Coronary artery (tissue), 2 donors: ENCODE data around the gene APOBEC2.

Source experiments
- DNase-seq: peaks from one replicate; pipeline ENCODE4 v3.0.0-alpha.2; 2017; ENCODE audit warnings: low spot score
- H3K27ac ChIP-seq, 2 donors: fragments of 200-600 bp; sonication (generic); one replicate each; pipeline ENCODE4 v1.5.1; 2016 to 2019
- H3K4me3 ChIP-seq: fragments of 200-600 bp; sonication (generic); 2 replicates; pipeline ENCODE4 v1.5.1; 2016; ENCODE audit warnings: mild to moderate bottlenecking, moderate library complexity
- TF ChIP-seq, protein P1 (sequence below): fragments of 200-600 bp; sonication (generic); IDR thresholded peaks from one replicate; pipeline ENCODE4 v1.5.1; 2019; ENCODE audit warnings: antibody characterized with exemption

Gene APOBEC2

DNA sequence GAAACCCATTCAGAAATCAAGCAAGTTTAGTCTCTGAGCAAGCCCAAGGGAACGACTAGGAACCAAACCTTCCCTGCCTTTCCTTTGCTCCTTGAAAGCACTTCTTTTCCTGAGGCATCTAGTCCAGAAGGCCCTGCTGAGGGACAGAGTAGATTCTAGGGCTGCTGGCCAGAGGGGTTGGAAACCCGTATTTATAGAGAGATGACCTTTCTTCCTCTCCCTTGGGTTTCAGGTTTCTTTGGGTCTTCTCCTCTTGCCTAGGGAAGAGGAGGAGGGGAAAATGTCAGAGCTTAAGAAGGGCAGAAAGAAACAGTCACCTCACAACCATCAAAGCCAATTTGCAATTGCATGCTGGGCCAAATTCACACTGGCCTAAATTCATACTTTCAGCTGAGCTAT lies 5.8 kb downstream of the APOBEC2 start:
- H3K27ac ChIP-seq: no peak overlapping the region
- TF ChIP-seq, protein P1, sequence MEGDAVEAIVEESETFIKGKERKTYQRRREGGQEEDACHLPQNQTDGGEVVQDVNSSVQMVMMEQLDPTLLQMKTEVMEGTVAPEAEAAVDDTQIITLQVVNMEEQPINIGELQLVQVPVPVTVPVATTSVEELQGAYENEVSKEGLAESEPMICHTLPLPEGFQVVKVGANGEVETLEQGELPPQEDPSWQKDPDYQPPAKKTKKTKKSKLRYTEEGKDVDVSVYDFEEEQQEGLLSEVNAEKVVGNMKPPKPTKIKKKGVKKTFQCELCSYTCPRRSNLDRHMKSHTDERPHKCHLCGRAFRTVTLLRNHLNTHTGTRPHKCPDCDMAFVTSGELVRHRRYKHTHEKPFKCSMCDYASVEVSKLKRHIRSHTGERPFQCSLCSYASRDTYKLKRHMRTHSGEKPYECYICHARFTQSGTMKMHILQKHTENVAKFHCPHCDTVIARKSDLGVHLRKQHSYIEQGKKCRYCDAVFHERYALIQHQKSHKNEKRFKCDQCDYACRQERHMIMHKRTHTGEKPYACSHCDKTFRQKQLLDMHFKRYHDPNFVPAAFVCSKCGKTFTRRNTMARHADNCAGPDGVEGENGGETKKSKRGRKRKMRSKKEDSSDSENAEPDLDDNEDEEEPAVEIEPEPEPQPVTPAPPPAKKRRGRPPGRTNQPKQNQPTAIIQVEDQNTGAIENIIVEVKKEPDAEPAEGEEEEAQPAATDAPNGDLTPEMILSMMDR: no peak
- H3K4me3 ChIP-seq: no peak overlapping the region
- DNase-seq: no peak

DNA sequence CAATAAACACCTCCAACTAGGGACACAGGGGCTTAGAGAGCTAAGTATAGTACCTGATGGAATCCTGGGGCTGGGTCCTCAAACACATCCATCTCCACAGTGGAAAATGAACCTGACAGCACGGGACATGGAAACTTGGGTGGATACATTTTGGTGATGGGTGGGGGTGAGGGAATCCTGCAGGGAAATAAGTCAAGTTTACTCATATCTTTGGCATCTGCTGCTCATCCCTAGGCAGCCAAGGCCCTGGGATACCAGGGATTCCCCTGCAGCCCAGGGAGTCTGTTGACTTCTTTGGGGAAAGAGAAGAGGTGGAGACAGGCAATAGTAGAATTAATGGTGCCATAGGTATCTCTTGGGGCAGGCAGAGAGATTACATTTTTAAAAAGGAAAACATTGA lies 6.6 kb downstream of the APOBEC2 start:
- DNase-seq: no peak
- TF ChIP-seq, protein P1: no peak
- H3K4me3 ChIP-seq: no peak overlapping the region
- H3K27ac ChIP-seq: no peak overlapping the region

GRCh38 chr6:41061196-41061726 lies 8.3 kb downstream of the APOBEC2 start:
- TF ChIP-seq, protein P1: no peak
- Histone ChIP-seq H3K4me3 (no peak overlapping the region), H3K27ac (no peak overlapping the region)
- DNase-seq: no peak

DNA sequence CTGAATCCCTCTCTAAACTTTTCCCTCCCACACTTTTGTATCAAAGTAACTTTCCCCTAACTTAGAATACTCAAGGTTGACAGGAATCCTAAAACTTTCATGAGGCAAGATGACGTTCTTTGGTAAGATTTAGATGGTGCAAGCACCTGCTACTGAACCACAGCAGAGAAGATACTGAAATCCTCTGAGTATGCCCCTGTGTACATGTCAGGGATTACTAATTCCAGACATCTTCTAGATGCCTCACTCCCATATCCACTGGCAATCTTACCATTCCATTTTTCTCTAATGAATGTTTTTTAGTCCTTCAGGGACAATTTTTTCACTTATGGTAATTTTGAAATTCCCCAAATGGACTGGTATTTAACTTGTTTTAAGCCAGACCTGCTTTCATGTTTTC lies 9.1 kb downstream of the APOBEC2 start:
- DNase-seq: no peak
- no peak overlapping the region for H3K27ac ChIP-seq
- no peak overlapping the region for H3K4me3 ChIP-seq
- TF ChIP-seq, protein P1: no peak

- H3K27ac ChIP-seq: no peak overlapping the region
- DNase-seq: no peak
- no peak overlapping the region for H3K4me3 ChIP-seq
- TF ChIP-seq, protein P1: no peak
Observed at GRCh38 chr6:41063884-41064285, 10.9 kb downstream of the APOBEC2 start.

- no peak overlapping the region for H3K27ac ChIP-seq
- no peak overlapping the region for H3K4me3 ChIP-seq
- DNase-seq: no peak
- TF ChIP-seq, protein P1: no peak
Observed at GRCh38 chr6:41064841-41065240, 11.8 kb downstream of the APOBEC2 start.

- TF ChIP-seq, protein P1: no peak
- no peak overlapping the region for H3K27ac ChIP-seq
Observed at GRCh38 chr6:41065550-41066026, 12.6 kb downstream of the APOBEC2 start.

More at GRCh38 chr6:41065550-41066026, 12.6 kb downstream of the APOBEC2 start:
- H3K4me3 ChIP-seq: no peak overlapping the region
- no peak for DNase-seq
